GM18499 (cell line): ENCODE results near the gene MXRA5.
"Not testable (repeated sequence)": the region's sequence is repeated elsewhere in the genome, so short reads cannot be mapped to it uniquely, and the experiment has no call there.

Experiments
- ATAC-seq: cut with Tn5 transposase; IDR thresholded peaks from one replicate; pipeline ENCODE4 v1.9.1; 2021; ENCODE audit warnings: moderate number of reproducible peaks; ENCODE audit not compliant: insufficient read depth, unreplicated experiment

MXRA5 gene, protein sequence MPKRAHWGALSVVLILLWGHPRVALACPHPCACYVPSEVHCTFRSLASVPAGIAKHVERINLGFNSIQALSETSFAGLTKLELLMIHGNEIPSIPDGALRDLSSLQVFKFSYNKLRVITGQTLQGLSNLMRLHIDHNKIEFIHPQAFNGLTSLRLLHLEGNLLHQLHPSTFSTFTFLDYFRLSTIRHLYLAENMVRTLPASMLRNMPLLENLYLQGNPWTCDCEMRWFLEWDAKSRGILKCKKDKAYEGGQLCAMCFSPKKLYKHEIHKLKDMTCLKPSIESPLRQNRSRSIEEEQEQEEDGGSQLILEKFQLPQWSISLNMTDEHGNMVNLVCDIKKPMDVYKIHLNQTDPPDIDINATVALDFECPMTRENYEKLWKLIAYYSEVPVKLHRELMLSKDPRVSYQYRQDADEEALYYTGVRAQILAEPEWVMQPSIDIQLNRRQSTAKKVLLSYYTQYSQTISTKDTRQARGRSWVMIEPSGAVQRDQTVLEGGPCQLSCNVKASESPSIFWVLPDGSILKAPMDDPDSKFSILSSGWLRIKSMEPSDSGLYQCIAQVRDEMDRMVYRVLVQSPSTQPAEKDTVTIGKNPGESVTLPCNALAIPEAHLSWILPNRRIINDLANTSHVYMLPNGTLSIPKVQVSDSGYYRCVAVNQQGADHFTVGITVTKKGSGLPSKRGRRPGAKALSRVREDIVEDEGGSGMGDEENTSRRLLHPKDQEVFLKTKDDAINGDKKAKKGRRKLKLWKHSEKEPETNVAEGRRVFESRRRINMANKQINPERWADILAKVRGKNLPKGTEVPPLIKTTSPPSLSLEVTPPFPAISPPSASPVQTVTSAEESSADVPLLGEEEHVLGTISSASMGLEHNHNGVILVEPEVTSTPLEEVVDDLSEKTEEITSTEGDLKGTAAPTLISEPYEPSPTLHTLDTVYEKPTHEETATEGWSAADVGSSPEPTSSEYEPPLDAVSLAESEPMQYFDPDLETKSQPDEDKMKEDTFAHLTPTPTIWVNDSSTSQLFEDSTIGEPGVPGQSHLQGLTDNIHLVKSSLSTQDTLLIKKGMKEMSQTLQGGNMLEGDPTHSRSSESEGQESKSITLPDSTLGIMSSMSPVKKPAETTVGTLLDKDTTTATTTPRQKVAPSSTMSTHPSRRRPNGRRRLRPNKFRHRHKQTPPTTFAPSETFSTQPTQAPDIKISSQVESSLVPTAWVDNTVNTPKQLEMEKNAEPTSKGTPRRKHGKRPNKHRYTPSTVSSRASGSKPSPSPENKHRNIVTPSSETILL (N-terminal part only)

DNA sequence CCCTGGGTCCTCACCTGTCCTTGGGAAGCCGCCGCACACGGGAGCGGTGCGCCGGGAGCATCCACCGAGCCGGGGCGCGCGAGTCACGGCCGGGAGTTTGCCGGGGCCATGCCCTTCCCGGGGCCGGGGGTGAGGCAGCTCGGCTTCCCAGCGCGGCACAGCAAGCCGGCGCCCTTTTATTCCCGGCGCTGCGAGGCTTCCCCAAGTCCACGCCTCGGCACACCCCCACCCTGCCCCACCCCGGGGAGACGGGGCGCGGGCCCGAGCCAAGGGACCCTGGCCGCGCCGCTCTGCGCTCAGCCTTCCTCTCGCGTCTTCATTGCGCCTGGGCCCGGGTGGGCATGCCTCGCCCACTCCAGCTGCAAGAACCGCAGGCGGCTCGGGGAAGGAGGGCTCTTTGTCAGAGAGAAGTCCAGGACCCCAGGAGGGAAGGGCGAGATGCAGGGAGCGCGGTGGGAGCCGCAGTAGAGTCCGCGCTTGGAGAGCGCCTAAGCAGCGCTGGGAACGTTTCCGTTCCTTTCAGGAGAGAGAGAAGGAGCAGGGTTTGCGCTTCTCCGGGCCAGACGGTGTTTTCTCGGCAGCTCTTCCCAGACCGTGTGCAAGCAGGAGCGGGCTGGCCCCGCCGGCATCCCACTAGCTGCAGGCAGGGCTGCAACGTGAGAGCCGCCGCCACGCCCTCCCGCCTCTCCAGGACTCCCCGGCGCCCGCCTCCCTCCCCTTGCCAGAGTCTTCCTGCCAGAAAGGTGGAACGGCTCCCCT, at the start of gene MXRA5:
MXRA5 (minus strand) TSS at position 152 of the 759 bp plus-strand sequence. CDS start 2,819 bp downstream, outside the sequence.
- no peak for ATAC-seq

DNA sequence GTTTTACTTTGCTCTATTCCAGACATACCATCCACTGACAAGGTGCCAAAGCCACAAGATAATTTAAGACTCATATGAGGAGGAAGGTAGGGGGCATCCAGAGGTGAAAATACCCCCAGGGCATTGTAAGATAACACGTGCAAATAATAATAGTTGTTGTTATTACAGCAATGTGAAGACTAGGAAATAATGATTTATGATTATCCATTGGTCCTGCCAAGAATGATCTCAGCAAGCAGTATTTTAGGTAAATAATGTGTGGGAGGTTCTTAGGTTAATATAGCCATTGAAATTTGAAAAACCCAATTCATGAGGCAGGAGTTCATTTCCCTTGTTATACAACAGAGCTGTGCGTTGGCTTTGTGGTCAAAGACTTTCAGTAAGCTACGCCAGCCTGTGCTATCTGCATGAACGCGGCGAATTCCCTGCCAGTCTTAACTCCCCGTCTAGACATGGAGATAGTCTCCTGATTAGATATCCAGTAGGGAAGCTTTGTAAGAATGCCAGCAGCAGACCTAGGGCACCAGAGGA, 47.2 kb upstream of the MXRA5 start:
- no peak for ATAC-seq

DNA sequence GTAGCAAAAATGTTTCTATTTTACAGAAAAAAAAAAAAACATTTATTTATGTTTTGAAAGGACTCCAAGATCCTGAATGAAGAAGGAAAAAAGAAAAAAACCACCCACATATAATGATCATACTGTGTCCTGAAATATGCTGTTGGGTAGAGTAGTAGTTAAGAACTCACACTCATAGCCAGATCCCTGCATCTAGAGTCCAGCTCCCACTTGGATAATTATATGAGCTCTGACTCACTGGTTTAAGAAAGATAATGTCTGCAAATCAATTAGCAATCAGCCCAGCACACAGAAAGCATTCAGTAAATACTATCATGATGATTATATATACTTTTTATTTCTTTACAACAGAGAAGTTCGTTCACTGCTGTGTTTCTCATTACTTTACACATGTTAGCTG, 46.7 kb upstream of the MXRA5 start:
- ATAC-seq, result no peak

DNA sequence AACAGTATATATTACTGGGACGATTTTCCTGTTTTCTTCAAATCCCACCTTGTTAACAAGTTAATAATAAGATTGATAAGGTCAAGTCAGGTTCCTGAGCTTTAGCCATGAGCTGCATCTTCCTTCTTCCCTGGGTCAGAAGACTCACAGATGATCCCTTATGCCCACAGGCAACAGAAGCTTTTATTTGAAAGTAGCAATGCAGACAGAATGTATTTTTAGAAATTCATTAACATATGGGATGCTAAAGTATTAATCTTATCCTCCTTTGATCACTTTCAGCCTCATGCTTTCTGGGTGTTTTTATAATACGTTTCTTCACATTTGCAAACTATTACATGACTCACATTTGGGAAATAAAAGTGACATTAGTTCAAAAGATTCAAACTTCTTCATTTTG, 42.0 kb upstream of the MXRA5 start:
- no peak for ATAC-seq

DNA sequence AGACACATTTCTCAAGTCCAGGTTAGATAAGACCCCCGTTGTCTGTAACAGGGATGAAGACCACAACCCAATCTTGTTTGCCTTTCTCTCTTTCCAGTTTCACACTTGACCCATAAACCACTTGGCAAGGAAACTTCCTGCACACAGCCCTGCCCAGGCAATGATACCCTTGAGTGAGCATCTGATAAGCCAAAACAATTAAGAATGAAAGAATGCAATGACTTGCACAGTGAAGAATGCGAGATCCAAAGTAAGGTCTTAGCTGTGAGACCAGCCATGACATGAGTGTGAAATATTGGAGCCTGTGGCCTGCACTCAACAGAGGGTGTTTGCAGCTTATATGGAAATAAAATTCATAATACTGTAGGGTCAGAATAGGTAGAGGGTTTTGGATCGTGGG, 37.9 kb upstream of the MXRA5 start:
- no peak for ATAC-seq

DNA sequence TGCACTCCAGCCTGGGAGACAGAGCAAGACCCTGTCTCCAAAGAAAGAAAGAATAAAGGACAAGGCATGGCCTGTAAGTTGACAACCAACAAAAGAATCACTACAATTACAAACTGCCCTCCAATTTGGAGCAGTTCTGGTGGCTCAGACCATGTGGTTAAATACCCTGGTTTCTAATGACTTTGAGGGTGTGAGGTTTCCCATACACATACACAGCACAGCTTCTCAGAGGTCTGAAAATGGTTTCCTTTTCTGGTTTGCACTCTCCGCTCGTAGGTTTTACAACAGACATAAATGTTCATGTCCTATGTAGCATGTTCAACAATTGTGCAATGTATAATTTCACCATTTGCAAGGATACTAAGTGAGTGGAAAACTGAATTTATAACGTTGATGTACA, 34.2 kb upstream of the MXRA5 start:
- ATAC-seq, result no peak

DNA sequence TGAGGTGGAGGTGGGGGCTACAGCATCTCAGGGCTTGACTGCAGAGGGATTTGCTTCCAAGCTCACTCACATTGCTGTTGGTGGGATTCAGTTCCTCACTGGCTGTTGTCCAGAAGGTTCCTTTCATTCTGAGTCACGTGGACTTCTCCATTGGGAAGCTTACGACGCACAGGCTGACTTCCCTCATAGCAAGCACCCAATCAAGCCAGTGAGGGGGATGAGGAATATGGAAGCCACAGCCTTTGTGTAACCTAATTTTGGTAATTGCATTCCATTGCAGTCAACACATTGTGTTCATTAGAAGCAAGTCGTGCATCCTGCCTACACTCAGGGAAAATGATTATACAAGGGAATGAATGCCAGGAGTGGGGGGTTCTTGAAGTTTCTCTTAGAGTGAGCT, 32.7 kb upstream of the MXRA5 start:
- no peak for ATAC-seq

DNA sequence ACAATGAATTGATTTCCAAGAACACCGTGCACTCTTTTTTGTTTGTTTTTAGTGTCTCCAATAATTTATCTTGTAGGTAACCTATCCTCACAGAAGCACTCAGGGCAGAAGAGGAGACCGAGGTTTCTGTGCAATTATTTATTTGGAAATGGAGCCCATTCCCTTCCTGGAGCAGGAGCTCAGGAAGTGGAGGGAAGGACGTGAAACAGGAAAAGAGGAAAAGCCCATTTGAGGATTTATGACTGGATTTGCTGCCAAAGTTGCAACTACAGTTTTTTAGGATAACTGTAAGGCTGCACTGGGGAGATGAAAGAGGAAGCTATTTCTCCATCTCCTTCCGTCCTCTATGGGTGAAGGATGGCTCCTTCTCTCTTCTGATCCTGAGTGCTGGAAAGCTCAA, 31.7 kb upstream of the MXRA5 start:
- ATAC-seq, result no peak

DNA sequence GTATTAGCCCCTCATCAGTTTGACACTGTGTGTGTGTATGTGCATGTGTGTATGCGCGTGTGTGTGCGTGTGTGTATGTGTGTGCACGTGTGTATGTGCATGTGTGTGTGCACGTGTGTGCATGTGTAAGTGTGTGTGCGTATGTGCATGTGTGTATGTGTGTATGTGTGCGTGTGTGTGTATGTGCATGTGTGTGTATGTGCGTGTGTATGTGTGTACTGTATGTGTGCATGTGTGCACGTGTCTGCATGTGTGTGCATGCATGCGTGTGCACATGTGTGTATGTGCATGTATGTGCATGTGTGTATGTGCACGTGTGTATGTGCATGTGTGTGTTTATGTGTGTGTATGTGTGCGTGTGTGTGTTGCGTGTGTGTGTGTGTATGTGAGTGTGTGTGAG, 31.1 kb upstream of the MXRA5 start:
- ATAC-seq, result no peak

DNA sequence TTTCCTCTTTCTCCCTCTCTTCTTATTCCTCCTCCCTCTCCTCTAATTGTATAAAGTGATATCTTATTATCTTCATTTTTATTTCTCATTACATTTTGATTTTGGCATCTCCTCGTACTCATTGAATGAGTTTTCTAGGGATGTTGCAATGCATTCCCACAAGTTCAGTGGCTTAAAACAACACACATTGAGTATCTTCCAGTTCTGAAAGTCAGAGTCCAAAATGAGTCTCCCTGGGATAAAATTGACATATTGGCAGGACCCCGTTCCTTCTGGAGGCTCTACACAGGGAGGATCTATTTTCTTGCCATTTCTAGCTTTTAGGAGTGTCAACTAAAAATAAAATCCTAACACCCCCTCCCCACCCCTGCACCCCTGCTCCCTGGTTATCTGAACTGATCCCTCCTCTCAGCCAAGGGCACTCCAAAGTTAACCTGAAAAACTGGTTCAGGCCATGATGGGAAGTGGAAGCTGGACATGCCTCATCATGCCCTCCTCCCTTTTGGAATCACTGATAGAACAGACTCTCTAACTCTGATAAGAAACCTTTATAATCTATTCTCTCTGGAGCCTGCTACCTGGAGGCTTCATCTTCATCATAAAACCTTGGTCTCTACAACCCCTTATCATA, 29.5 kb upstream of the MXRA5 start:
- ATAC-seq, result not testable (repeated sequence)

DNA sequence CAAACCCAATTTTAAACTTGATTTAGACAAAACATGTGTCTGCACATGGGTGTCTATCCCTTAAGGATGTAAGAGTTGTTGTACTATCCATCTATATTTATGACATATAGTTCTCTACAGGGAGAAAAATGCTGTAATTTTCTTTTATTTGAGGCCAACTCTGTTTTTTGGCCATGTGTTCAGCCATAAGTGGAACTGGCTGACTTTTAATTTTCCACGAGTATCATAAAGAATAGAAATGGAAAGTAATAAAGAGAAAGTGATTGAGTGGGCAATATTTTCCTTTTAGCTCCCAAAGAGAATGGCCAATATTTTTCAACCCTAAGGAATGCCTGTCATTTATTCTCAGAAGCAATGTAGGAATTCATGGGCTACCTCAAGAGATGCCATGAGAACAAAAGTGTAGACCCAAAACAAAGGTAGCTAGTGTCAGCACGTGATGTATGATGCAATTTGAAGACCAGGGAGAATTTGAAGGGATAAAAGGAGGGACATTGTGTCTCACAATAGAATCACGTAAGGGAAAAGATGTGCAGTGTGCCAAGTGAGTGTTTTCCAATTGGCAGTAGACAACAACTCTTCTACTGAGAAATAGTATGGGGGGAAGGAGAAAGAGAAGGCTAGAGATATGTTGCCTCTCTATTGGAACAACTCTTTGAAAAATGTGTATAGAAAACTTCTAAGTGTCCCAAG, 27.8 kb upstream of the MXRA5 start:
- ATAC-seq, result no peak

DNA sequence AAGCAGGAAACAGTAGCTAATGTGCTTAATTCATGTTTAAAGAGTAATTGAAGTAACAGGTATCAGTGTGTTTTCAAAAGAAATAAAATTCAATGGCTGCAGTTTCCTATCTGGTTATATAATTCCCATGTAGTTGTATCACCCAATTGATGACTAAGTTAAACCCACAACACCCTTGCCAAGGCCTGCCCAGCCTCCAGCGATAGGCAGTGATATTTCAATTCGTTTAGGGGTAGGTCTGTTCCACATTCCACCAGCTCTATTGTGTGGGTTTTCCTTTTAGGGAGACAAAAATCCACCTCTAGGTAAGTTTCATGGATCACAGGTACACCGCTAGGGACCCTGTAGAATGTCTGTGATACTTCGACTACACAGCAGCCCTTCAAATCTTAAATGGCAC, 24.7 kb upstream of the MXRA5 start:
- no peak for ATAC-seq

DNA sequence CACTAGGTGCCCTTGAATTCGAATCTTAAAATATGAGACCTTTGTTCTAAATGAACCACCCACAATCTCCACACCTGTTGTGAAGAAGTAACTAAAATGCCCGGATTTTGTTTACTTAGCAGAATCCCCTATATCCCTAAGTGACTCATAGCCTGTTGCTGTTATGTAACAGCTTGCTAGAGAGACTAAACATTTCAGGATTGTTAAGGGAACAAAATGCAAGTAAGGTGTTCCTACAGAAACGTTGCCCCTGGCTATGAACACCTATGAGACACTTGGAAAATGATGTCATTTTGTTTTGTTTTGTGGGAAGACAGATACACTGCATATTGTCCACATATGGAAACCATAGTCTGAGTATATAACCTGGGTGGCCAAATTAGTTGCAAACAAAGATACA, 24.2 kb upstream of the MXRA5 start:
- ATAC-seq, result no peak

DNA sequence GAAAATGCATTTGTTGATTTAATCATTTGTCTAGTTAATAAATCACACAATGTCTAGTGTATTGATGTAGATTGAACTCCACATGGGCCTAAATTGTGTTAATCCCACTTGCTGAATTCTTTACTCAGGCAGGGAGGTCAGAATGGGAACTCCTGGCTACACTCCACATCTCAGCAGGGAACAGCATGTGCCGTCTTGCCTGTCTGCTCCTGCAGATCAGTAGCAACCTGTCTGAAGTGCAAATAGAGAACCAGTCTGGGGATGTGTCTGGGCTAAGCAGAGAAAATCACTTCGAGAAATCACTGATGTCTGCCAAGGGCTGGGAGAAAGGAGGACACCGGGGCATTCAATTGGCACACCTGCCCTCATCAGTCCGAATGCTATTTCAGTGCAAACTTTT, 16.5 kb upstream of the MXRA5 start:
- no peak for ATAC-seq

DNA sequence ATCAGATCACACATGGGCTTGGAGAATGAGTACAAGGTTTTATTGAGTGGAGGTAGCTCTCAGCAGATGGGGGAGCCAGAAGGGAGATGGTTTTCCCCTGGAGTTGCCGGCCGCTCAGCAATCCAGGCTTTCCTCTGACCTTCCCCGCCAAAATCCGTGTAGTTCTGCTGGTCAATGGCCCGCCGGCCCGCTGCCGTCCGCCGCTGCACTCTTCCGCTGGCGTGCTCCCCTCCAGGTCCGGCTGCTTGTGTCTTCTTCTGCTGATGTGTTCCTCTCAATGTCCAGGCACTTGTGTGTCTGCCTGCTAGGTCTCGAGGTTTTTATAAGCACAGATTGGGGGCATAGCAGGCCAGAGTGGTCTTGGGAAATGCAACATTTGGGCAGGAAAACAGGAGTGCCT, 14.4 kb upstream of the MXRA5 start:
- no peak for ATAC-seq

DNA sequence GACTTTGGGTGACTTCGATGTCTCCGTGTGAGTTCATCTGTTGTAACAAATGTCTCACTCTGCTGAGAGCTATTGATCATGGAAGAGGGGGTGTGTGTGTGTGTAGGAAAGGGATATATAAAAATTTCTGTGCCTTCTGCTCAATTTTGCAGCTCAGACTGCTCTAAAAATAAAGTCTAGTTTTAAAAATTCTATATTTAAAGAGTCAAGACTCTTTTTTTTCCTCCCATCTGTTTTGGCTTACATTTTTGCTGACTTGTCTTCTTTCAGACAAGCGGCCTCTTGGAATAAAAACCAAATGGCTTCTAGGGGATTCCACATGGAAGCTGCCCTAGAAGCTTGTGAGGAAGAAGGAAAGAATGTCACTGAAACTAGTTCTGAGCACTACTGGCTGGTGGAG, 6.3 kb upstream of the MXRA5 start:
- ATAC-seq, result not testable (repeated sequence)

DNA sequence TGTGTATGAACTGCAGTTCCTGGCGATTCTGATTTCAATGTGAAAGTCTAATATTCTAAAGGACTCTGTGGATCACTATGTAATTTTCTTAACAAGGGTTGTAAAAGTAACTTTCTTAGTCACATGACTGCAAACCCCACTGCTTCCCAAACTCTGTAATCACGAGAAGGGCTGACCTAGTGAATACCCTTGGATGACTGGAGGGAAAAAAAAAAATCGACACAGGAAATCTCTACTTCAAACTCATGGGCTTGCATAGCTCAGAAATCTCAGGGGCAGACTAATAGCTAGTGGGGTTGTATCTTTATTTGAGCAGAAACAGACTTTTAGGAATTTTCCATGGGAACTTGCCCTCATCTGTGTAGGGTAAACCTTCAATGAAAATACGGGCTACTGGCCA, 4.8 kb upstream of the MXRA5 start:
- no peak for ATAC-seq

DNA sequence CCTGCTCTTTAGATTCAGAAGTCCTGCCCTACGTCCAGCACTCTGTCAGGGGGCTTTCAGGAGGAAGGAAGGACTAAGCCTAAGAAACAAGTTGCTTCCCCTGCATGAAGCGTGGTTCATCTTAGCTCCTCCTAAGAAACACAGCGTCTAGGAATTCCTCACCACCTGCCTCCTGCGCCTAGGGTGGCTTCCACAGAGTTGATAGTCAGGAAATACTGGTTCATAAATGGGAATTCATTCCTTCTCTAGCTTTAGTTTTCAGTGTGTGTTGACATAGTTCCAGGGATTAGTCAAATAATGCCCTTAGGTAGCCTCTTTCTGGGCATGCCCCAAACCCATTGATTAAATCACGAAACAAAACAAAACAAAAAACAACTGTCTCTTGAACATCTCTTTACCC, 1.7 kb upstream of the MXRA5 start:
- no peak for ATAC-seq
